ENCODE results near the gene RSF1. TPM values are rescaled to one million over a fixed set of nuclear protein-coding genes. Genes with fewer than 3 reads are reported as not detected.

RSF1 gene
- total RNA-seq, 2 experiments from 2014 or later: 33.5 to 78.8 TPM

GRCh38 chr11:77793972-77794371 lies 26.6 kb downstream of the RSF1 start:
- H2AFZ ChIP-seq (ENCODE audit: low read length): no peak overlapping the region
- no peak overlapping the region for H3K27ac ChIP-seq (ENCODE audit: low read depth, low read length, poor library complexity, severe bottlenecking)
- peaks cover 15% of the 10 kb centered on the region for H3K9me3 ChIP-seq (ENCODE audit: low read length)
- H4K20me1 ChIP-seq (ENCODE audit: insufficient read depth, low read length): no peaks in the 10 kb centered on the region
- no peak for DNase-seq (ENCODE audit: low spot score)
- peaks cover 82% of the 10 kb centered on the region for H3K79me2 ChIP-seq (ENCODE audit: insufficient read depth, low read depth, low read length)
- no peaks in the 10 kb centered on the region for H3K4me1 ChIP-seq (ENCODE audit: insufficient read depth, low read length, poor library complexity, severe bottlenecking)
- intact Hi-C loops (cut with micrococcal nuclease; ENCODE audit: unreplicated experiment): no loop called here
- no TSS peak for BruUV-seq (replicated peaks)
- H3K36me3 ChIP-seq (ENCODE audit: insufficient read depth, low read length): peaks cover 51% of the 10 kb centered on the region
- no peaks in the 10 kb centered on the region for H3K9me2 ChIP-seq (ENCODE audit: insufficient read depth, low read length)
- POLR2A ChIA-PET: no interaction called here
- H3K4me2 ChIP-seq (ENCODE audit: low read length): no peak overlapping the region
- no peak overlapping the region for H3K4me3 ChIP-seq (ENCODE audit: low read depth, low read length, poor library complexity, severe bottlenecking)
- CTCF ChIA-PET (ENCODE audit: unreplicated experiment): no interaction called here
- no peak for TF ChIP-seq EZH2phosphoT487 (IDR thresholded peaks at IDR 0.05; ENCODE audit: borderline replicate concordance, low read depth, low read length)
- TF ChIP-seq, protein P1, sequence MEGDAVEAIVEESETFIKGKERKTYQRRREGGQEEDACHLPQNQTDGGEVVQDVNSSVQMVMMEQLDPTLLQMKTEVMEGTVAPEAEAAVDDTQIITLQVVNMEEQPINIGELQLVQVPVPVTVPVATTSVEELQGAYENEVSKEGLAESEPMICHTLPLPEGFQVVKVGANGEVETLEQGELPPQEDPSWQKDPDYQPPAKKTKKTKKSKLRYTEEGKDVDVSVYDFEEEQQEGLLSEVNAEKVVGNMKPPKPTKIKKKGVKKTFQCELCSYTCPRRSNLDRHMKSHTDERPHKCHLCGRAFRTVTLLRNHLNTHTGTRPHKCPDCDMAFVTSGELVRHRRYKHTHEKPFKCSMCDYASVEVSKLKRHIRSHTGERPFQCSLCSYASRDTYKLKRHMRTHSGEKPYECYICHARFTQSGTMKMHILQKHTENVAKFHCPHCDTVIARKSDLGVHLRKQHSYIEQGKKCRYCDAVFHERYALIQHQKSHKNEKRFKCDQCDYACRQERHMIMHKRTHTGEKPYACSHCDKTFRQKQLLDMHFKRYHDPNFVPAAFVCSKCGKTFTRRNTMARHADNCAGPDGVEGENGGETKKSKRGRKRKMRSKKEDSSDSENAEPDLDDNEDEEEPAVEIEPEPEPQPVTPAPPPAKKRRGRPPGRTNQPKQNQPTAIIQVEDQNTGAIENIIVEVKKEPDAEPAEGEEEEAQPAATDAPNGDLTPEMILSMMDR (conservative IDR thresholded peaks at IDR 0.05; ENCODE audit: low read length): no peak

DNA sequence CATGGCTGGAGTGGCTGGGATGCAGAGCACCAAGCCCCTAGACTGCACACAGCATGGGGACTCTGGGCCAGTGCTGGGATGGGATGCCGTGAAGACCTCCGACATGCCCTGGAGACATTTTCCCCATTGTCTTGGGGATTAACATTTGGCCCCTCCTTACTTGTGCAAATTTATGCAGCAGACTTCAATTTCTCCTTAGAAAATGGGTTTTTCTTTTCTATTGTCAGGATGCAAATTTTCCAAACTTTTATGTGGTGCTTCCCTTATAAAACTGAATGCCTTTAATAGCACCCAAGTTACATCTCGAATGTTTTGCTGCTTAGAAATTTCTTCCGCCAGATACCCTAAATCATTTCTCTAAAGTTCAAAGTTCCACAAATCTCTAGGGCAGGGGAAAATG lies 29.2 kb downstream of the RSF1 start:
- peaks cover 15% of the 10 kb centered on the region for H3K9me3 ChIP-seq (ENCODE audit: low read length)
- POLR2A ChIA-PET: no interaction called here
- no peak overlapping the region for H3K4me2 ChIP-seq (ENCODE audit: low read length)
- CTCF ChIA-PET (ENCODE audit: unreplicated experiment): no interaction called here
- peaks cover 82% of the 10 kb centered on the region for H3K79me2 ChIP-seq (ENCODE audit: insufficient read depth, low read depth, low read length)
- TF ChIP-seq EZH2phosphoT487 (IDR thresholded peaks at IDR 0.05; ENCODE audit: borderline replicate concordance, low read depth, low read length): no peak
- TF ChIP-seq, protein P1 (conservative IDR thresholded peaks at IDR 0.05; ENCODE audit: low read length): no peak
- no peak overlapping the region for H2AFZ ChIP-seq (ENCODE audit: low read length)
- DNase-seq (ENCODE audit: low spot score): no peak
- H4K20me1 ChIP-seq (ENCODE audit: insufficient read depth, low read length): no peaks in the 10 kb centered on the region
- intact Hi-C loops (cut with micrococcal nuclease; ENCODE audit: unreplicated experiment): no loop called here
- peaks cover 42% of the 10 kb centered on the region for H3K36me3 ChIP-seq (ENCODE audit: insufficient read depth, low read length)
- no peak overlapping the region for H3K27ac ChIP-seq (ENCODE audit: low read depth, low read length, poor library complexity, severe bottlenecking)
- no peak overlapping the region for H3K4me3 ChIP-seq (ENCODE audit: low read depth, low read length, poor library complexity, severe bottlenecking)
- H3K9me2 ChIP-seq (ENCODE audit: insufficient read depth, low read length): no peaks in the 10 kb centered on the region
- BruUV-seq (replicated peaks): no TSS peak
- no peaks in the 10 kb centered on the region for H3K4me1 ChIP-seq (ENCODE audit: insufficient read depth, low read length, poor library complexity, severe bottlenecking)

GRCh38 chr11:77789731-77790476 lies 30.6 kb downstream of the RSF1 start:
- H3K4me2 ChIP-seq (ENCODE audit: low read length): no peak overlapping the region
- peaks cover 42% of the 10 kb centered on the region for H3K36me3 ChIP-seq (ENCODE audit: insufficient read depth, low read length)
- no TSS peak for BruUV-seq (replicated peaks)
- H3K79me2 ChIP-seq (ENCODE audit: insufficient read depth, low read depth, low read length): peaks cover 77% of the 10 kb centered on the region
- H3K9me2 ChIP-seq (ENCODE audit: insufficient read depth, low read length): no peaks in the 10 kb centered on the region
- DNase-seq (ENCODE audit: low spot score): no peak
- CTCF ChIA-PET (ENCODE audit: unreplicated experiment): no interaction called here
- TF ChIP-seq, protein P1 (conservative IDR thresholded peaks at IDR 0.05; ENCODE audit: low read length): no peak
- no peak for TF ChIP-seq EZH2phosphoT487 (IDR thresholded peaks at IDR 0.05; ENCODE audit: borderline replicate concordance, low read depth, low read length)
- H3K9me3 ChIP-seq (ENCODE audit: low read length): peaks cover 15% of the 10 kb centered on the region
- POLR2A ChIA-PET: no interaction called here
- no peaks in the 10 kb centered on the region for H4K20me1 ChIP-seq (ENCODE audit: insufficient read depth, low read length)
- no peak overlapping the region for H2AFZ ChIP-seq (ENCODE audit: low read length)
- H3K4me3 ChIP-seq (ENCODE audit: low read depth, low read length, poor library complexity, severe bottlenecking): no peak overlapping the region
- no peak overlapping the region for H3K27ac ChIP-seq (ENCODE audit: low read depth, low read length, poor library complexity, severe bottlenecking)
- intact Hi-C loops (cut with micrococcal nuclease; ENCODE audit: unreplicated experiment): no loop called here
- H3K4me1 ChIP-seq (ENCODE audit: insufficient read depth, low read length, poor library complexity, severe bottlenecking): no peaks in the 10 kb centered on the region

Data from OCI-LY7 (cell line).